SK-N-SH (cell line): ENCODE results near the gene MYO1E. TPM values are rescaled to one million over a fixed set of nuclear protein-coding genes. Genes with fewer than 3 reads are reported as not detected.

Experiments
- CTCF ChIA-PET: fragments of 300-600, 350-600 bp; formaldehyde crosslinking; extraction: SDS; loops from one replicate; lab custom pipeline; 2021; lab: Yijun Ruan, JAX
- POLR2A ChIA-PET: fragments of 350-600 bp; sonication (Branson Sonifier 250); formaldehyde crosslinking; extraction: SDS; loops from one replicate; lab custom pipeline; 2020; ENCODE audit warnings: antibody characterized with exemption, inconsistent platforms; lab: Yijun Ruan, JAX
- DNase-seq: peaks from one replicate; pipeline ENCODE4 v3.0.0; 2012
- H2AFZ ChIP-seq: fragments of 200-600 bp; sonication (generic); 2 replicates; pipeline ENCODE4 v1.8.1; 2016; ENCODE audit warnings: antibody characterized with exemption, mild to moderate bottlenecking, low read depth
- H3F3A ChIP-seq: fragments of 200-600 bp; sonication (generic); replicated peaks from 2 replicates; pipeline ENCODE3; 2016; ENCODE audit warnings: antibody characterized with exemption, mild to moderate bottlenecking; ENCODE audit not compliant: insufficient read depth
- H3K27ac ChIP-seq, 2 experiments: fragments of 200-500 bp in 1 of 2; fragments of 200-600 bp in 1 of 2; sonication (Bioruptor generic) in 1 of 2; sonication (generic), shearing (Covaris generic) in 1 of 2; 2 replicates each; pipeline versions ENCODE4 v1.5.1 to v1.6.1; 2014 to 2016; ENCODE audit warnings: low read depth in 2 of 2, inconsistent platforms in 1 of 2, low read length in 1 of 2, mild to moderate bottlenecking in 1 of 2, mixed read lengths in 1 of 2
- H3K27me3 ChIP-seq: fragments of 200-600 bp; sonication (generic), shearing (Covaris generic); 2 replicates; pipeline ENCODE4 v1.6.1; 2016; ENCODE audit warnings: mixed run types; ENCODE audit not compliant: insufficient read depth
- H3K36me3 ChIP-seq, 2 experiments: fragments of 200-500 bp in 1 of 2; fragments of 200-600 bp in 1 of 2; sonication (Bioruptor generic) in 1 of 2; sonication (generic) in 1 of 2; replicated peaks in 1 of 2; 2 replicates each; pipeline versions ENCODE3 to v1.5.1; 2014 to 2016; ENCODE audit warnings: low read length in 1 of 2, mild to moderate bottlenecking in 1 of 2; ENCODE audit not compliant: insufficient read depth in 2 of 2, control insufficient read depth in 1 of 2
- H3K4me1 ChIP-seq, 2 experiments: fragments of 200-500 bp in 1 of 2; fragments of 200-600 bp in 1 of 2; sonication (Bioruptor generic) in 1 of 2; sonication (generic), shearing (Covaris generic) in 1 of 2; 2 replicates each; pipeline versions ENCODE4 v1.5.1 to v1.6.1; 2014 to 2016; ENCODE audit warnings: low read depth in 1 of 2, low read length in 1 of 2, mixed run types in 1 of 2; ENCODE audit not compliant: insufficient read depth in 2 of 2, control insufficient read depth in 1 of 2
- H3K4me2 ChIP-seq: fragments of 200-600 bp; sonication (generic), shearing (Covaris generic); 2 replicates; pipeline ENCODE4 v1.6.1; 2017; ENCODE audit warnings: mixed run types
- H3K4me3 ChIP-seq, 2 experiments: fragments of 200-500 bp in 1 of 2; fragments of 200-600 bp in 1 of 2; sonication (Bioruptor generic) in 1 of 2; sonication (generic), shearing (Covaris generic) in 1 of 2; 2 replicates each; pipeline versions ENCODE4 v1.5.1 to v1.8.1; 2014 to 2016; ENCODE audit warnings: low read depth in 2 of 2, inconsistent platforms in 1 of 2, low read length in 1 of 2, mild to moderate bottlenecking in 1 of 2, mixed read lengths in 1 of 2, moderate library complexity in 1 of 2
- H3K79me2 ChIP-seq: fragments of 200-600 bp; sonication (generic); 2 replicates; pipeline ENCODE4 v1.8.1; 2017; ENCODE audit warnings: mild to moderate bottlenecking; ENCODE audit not compliant: insufficient read depth
- H3K9ac ChIP-seq: fragments of 200-600 bp; sonication (generic); 2 replicates; pipeline ENCODE4 v1.6.1; 2017; ENCODE audit warnings: mixed run types
- H3K9me2 ChIP-seq: fragments of 200-600 bp; sonication (generic); 2 replicates; pipeline ENCODE4 v1.6.1; 2017; ENCODE audit warnings: mixed run types
- H3K9me3 ChIP-seq: fragments of 200-600 bp; sonication (generic); 2 replicates; pipeline ENCODE4 v1.6.1; 2017; ENCODE audit warnings: mixed run types, mild to moderate bottlenecking, moderate library complexity
- H4K20me1 ChIP-seq: fragments of 200-600 bp; sonication (generic); 2 replicates; pipeline ENCODE4 v1.6.1; 2017; ENCODE audit warnings: mild to moderate bottlenecking, mixed run types; ENCODE audit not compliant: insufficient read depth
- CHD2 ChIP-seq: fragments of 150-350 bp; IDR thresholded peaks from 2 replicates; pipeline ENCODE4 v1.6.1; 2018; ENCODE audit warnings: low read length; ENCODE audit not compliant: partially characterized antibody
- ELF1 ChIP-seq: IDR thresholded peaks from 2 replicates; pipeline ENCODE4 v1.4.0; 2012
- EP300 ChIP-seq, 2 experiments: IDR thresholded peaks; 2 replicates each; pipeline versions ENCODE4 v1.4.0 to v1.6.1; 2012; ENCODE audit warnings: borderline replicate concordance in 1 of 2, low read depth in 1 of 2, low read length in 1 of 2
- FOSL2 ChIP-seq: IDR thresholded peaks from 2 replicates; pipeline ENCODE4 v1.4.0; 2012; ENCODE audit warnings: low read depth, mild to moderate bottlenecking, moderate library complexity, borderline replicate concordance
- GATA2 ChIP-seq: sonication (generic); formaldehyde crosslinking; IDR thresholded peaks from 2 replicates; pipeline ENCODE4 v1.5.0; 2020; ENCODE audit warnings: mild to moderate bottlenecking, missing genetic modification reagents
- NFIC ChIP-seq: IDR thresholded peaks from 2 replicates; pipeline ENCODE4 v1.4.0; 2012; ENCODE audit warnings: borderline replicate concordance
- PBX3 ChIP-seq: IDR thresholded peaks from 2 replicates; pipeline ENCODE4; 2012
- POLR2AphosphoS5 ChIP-seq: IDR thresholded peaks from 2 replicates; pipeline ENCODE4 v1.6.1; 2012; ENCODE audit warnings: low read depth, low read length
- RAD21 ChIP-seq: IDR thresholded peaks from 2 replicates; pipeline ENCODE4 v1.6.1; 2012; ENCODE audit warnings: mild to moderate bottlenecking, low read length
- SIN3A ChIP-seq: IDR thresholded peaks from 2 replicates; pipeline ENCODE4 v1.6.1; 2012; ENCODE audit warnings: low read depth, mild to moderate bottlenecking, low read length, moderate library complexity, borderline replicate concordance
- SMC3 ChIP-seq: IDR thresholded peaks from 2 replicates; pipeline ENCODE4 v1.6.1; 2012; ENCODE audit warnings: low read depth, low read length, improper control_type of control experiment
- TAF1 ChIP-seq: IDR thresholded peaks from 2 replicates; pipeline ENCODE4 v1.6.1; 2012; ENCODE audit warnings: low read depth, mild to moderate bottlenecking, low read length, moderate library complexity, borderline replicate concordance
- TCF12 ChIP-seq: IDR thresholded peaks from 2 replicates; pipeline ENCODE4 v1.4.0; 2012
- YY1 ChIP-seq: IDR thresholded peaks from 2 replicates; pipeline ENCODE4 v1.4.0; 2012; ENCODE audit warnings: low read depth, mild to moderate bottlenecking
- WGBS: methylation state at CpG from one replicate; pipeline ENCODE4 v1.1.6; 2017; ENCODE audit warnings: low lambda C conversion rate; 5-methylcytosine and 5-hydroxymethylcytosine counted together
- polyA plus RNA-seq, 3 experiments: library from polyadenylated mRNA; depleted of rRNA; stranded (reverse); fragments of >200 nt; gene quantifications; 2 replicates each; pipeline ENCODE4 v1.2.3, GENCODE V29; 2012
- TF ChIP-seq, protein P1 (sequence below): IDR thresholded peaks from 2 replicates; pipeline ENCODE4 v1.4.0; 2012; ENCODE audit warnings: low read depth

MYO1E gene
- polyA plus RNA-seq, 1 of the 3 experiments (the other 2 are of a cell fraction): 9.7 TPM

DNA sequence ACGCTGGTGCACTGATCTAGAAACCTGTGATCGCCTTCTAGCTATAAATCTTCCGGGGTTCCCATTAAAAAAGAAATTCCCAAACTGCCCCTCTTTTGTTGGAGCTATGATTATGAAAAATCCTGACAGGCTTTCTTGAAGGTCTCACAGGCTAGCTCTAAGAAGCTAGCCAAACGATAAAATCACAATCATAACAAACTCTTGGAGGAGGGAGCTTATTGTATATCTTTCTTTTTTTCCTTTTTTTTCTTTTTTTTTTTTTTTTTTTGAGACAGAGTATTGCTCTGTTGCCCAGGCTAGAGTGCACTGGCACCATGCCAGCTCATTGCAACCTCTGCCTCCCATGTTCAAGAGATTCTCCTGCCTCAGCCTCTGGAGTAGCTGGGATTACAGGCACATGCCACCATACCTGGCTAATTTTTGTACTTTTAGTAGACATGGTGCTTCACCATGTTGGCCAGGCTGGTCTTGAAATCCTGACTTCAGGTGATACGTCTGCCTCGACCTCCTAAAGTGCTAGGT is 72.0 kb downstream of the MYO1E start:
- DNase-seq: no peak

GRCh38 chr15:59299929-59300617 is 72.6 kb downstream of the MYO1E start:
- DNase-seq: no peak
- Histone ChIP-seq H3K4me2 (peak overlapping the region; percentile 63), H4K20me1 (no peaks in the 10 kb centered on the region), H3K9me3 (no peaks in the 10 kb centered on the region), H3K79me2 (peaks cover 51% of the 10 kb centered on the region), H3K27me3 (no peaks in the 10 kb centered on the region), H3K27ac (peak overlapping the region in 1 of 2 experiments; percentile 94; a peak in 2 of 4 replicates), H2AFZ (no peak overlapping the region), H3K4me1 (peaks cover 7 to 45% of the 10 kb centered on the region in 2 experiments; a peak in 3 of 4 replicates), H3K4me3 (peak overlapping the region in 1 of 2 experiments; percentile 40; a peak in 2 of 4 replicates), H3K36me3 (no peaks in the 10 kb centered on the region), H3F3A (peaks cover 34% of the 10 kb centered on the region), H3K9ac (peak overlapping the region; percentile 61; the same call in 1 of the 2 replicates), H3K9me2 (no peaks in the 10 kb centered on the region)
- ChIA-PET POLR2A (no interaction called here), CTCF (interaction anchor here (1.0 to 1.5 kb wide), 2 partner anchors 9 to 13 kb away, joined by 3 to 4 read pairs; no protein-coding TSS in a partner anchor)
- TF ChIP-seq EP300 (IDR thresholded peaks at IDR 0.05; ENCODE audit: borderline replicate concordance in 1 of 2, low read depth in 1 of 2, low read length in 1 of 2): peak in 1 of 2 experiments; percentile 43; a peak in 1 of 4 replicates
- peak; percentile 29; the same call in 1 of the 2 replicates for TF ChIP-seq FOSL2
- peak; percentile 13; the same call in 1 of the 2 replicates for TF ChIP-seq POLR2AphosphoS5
- TF ChIP-seq, protein P1, sequence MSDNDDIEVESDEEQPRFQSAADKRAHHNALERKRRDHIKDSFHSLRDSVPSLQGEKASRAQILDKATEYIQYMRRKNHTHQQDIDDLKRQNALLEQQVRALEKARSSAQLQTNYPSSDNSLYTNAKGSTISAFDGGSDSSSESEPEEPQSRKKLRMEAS: peak; percentile 30; the same call in 1 of the 2 replicates
- TF ChIP-seq SMC3: no peak
- TF ChIP-seq CHD2: no peak
- TF ChIP-seq TCF12: peak; percentile 55
- 59% methylated on average over 9 of the region's 9 CpGs for WGBS

More for the DNA sequence above, 72.0 kb downstream of the MYO1E start:
- Histone ChIP-seq H3K9me3 (no peaks in the 10 kb centered on the region), H4K20me1 (no peaks in the 10 kb centered on the region), H3K4me2 (peak overlapping the region; percentile 63), H3F3A (peaks cover 34% of the 10 kb centered on the region), H3K9ac (peak overlapping the region; percentile 61; the same call in 1 of the 2 replicates), H3K27ac (peak overlapping the region in 1 of 2 experiments; percentile 94; a peak in 2 of 4 replicates), H3K9me2 (no peaks in the 10 kb centered on the region), H2AFZ (no peak overlapping the region), H3K4me1 (peaks cover 3 to 42% of the 10 kb centered on the region in 2 experiments; a peak in 3 of 4 replicates), H3K27me3 (no peaks in the 10 kb centered on the region), H3K79me2 (peaks cover 51% of the 10 kb centered on the region), H3K4me3 (peak overlapping the region in 1 of 2 experiments; percentile 40; a peak in 2 of 4 replicates), H3K36me3 (no peaks in the 10 kb centered on the region)
- CTCF ChIA-PET: interaction anchor here (1.5 kb wide), 1 partner anchor 12 kb away, joined by 4 read pairs; no protein-coding TSS in a partner anchor
- TF ChIP-seq RAD21 (no peak), NFIC (peak; percentile 56; the same call in 1 of the 2 replicates)
- POLR2A ChIA-PET: no interaction called here
- WGBS: 41% methylated on average over 6 of the region's 6 CpGs

GRCh38 chr15:59298854-59299250 is 73.8 kb downstream of the MYO1E start:
- Histone ChIP-seq H3K4me1 (peaks cover 7 to 48% of the 10 kb centered on the region in 2 experiments; a peak in 3 of 4 replicates), H3K27ac (peak overlapping the region in 1 of 2 experiments; percentile 94; a peak in 1 of 4 replicates), H3K9ac (no peak overlapping the region), H3K9me3 (no peaks in the 10 kb centered on the region), H3K79me2 (peaks cover 57% of the 10 kb centered on the region), H3K4me3 (no peak overlapping the region), H4K20me1 (no peaks in the 10 kb centered on the region), H3K27me3 (no peaks in the 10 kb centered on the region), H3K9me2 (no peaks in the 10 kb centered on the region), H2AFZ (no peak overlapping the region), H3F3A (peaks cover 36% of the 10 kb centered on the region), H3K36me3 (no peaks in the 10 kb centered on the region), H3K4me2 (no peak overlapping the region)
- CTCF ChIA-PET: interaction anchor here (1.0 kb wide), 1 partner anchor 11 kb away, joined by 3 read pairs; no protein-coding TSS in a partner anchor
- WGBS: 87% methylated on average over 3 of the region's 3 CpGs
- POLR2A ChIA-PET: interaction anchor here (0.6 kb wide), 1 partner anchor 74 kb away, joined by 5 read pairs; the partner anchor contains the start of gene MYO1E
- no peak for DNase-seq
- TF ChIP-seq TAF1 (no peak), PBX3 (no peak), SMC3 (no peak), SIN3A (no peak), YY1 (no peak), TCF12 (no peak), ELF1 (no peak), NFIC (no peak), GATA2 (CRISPR knock-in tag) (no peak), CHD2 (no peak)
